K562 (cell line): ENCODE measurements around the gene DOK3. TPM values are rescaled to one million over a fixed set of nuclear protein-coding genes. Genes with fewer than 3 reads are reported as not detected.

Experiments used
- CHD1 ChIP-seq: fragments of 200-600 bp; sonication (generic); IDR thresholded peaks from one replicate; pipeline ENCODE4 v1.6.1; 2012; ENCODE audit warnings: mild to moderate bottlenecking, moderate library complexity, low read length, inconsistent platforms
- HCFC1 ChIP-seq: IDR thresholded peaks from 2 replicates; pipeline ENCODE4 v1.6.1; 2012; ENCODE audit warnings: low read depth, low read length, improper control_type of control experiment
- MCM2 ChIP-seq: fragments of 450-650 bp; IDR thresholded peaks from 2 replicates; pipeline ENCODE4 v1.6.1; 2017; ENCODE audit warnings: low read depth, mild to moderate bottlenecking
- MIER1 ChIP-seq: fragments of 450-650 bp; IDR thresholded peaks from 2 replicates; pipeline ENCODE4 v1.6.1; 2016; ENCODE audit warnings: antibody characterized with exemption, mild to moderate bottlenecking, low read depth
- NFE2L1 ChIP-seq: fragments of 450-650 bp; IDR thresholded peaks from 2 replicates; pipeline ENCODE4 v1.6.1; 2016; ENCODE audit warnings: missing genetic modification characterization, low read depth, mild to moderate bottlenecking, missing compliant biosample characterization, moderate library complexity, borderline replicate concordance
- PPARD ChIP-seq: fragments of 250-450 bp; sonication (Bioruptor Pico); IDR thresholded peaks from 2 replicates; pipeline ENCODE4 v1.8.0; 2022; ENCODE audit warnings: inconsistent platforms, mild to moderate bottlenecking, moderate library complexity
- PTBP1 ChIP-seq: fragments of 200-400 bp; formaldehyde crosslinking; IDR thresholded peaks from 2 replicates; pipeline ENCODE4 v1.6.1; 2017; ENCODE audit warnings: low read depth, low read length
- PYGO2 ChIP-seq: fragments of 450-650 bp; IDR thresholded peaks from 2 replicates; pipeline ENCODE4 v1.6.1; 2016; ENCODE audit warnings: mild to moderate bottlenecking, missing genetic modification characterization, moderate library complexity, missing compliant biosample characterization
- RBM39 ChIP-seq: fragments of 200-400 bp; formaldehyde crosslinking; optimal IDR thresholded peaks from 2 replicates; pipeline ENCODE3; 2018; ENCODE audit warnings: low read depth, low read length
- SRSF7 ChIP-seq: fragments of 200-400 bp; formaldehyde crosslinking; optimal IDR thresholded peaks from 2 replicates; pipeline ENCODE3; 2017; ENCODE audit warnings: mild to moderate bottlenecking, low read depth, low read length
- ZBTB8A ChIP-seq: fragments of 450-650 bp; IDR thresholded peaks from 2 replicates; pipeline ENCODE4 v1.6.1; 2018; ENCODE audit warnings: mild to moderate bottlenecking, moderate library complexity; ENCODE audit not compliant: partially characterized antibody
- ZKSCAN1 ChIP-seq: fragments of 150-350 bp; IDR thresholded peaks from 2 replicates; pipeline ENCODE4 v1.6.1; 2016; ENCODE audit warnings: low read depth, low read length
- ZNF133 ChIP-seq: fragments of 250-450 bp; sonication (Bioruptor Pico); IDR thresholded peaks from 2 replicates; pipeline ENCODE4 v1.4.0; 2020; ENCODE audit warnings: mild to moderate bottlenecking
- ZNF175 ChIP-seq: fragments of 200-800 bp; sonication (Bioruptor generic); IDR thresholded peaks from 2 replicates; pipeline ENCODE4 v1.6.1; 2016; ENCODE audit warnings: low read depth, mild to moderate bottlenecking, missing genetic modification characterization, missing compliant biosample characterization
- ZNF217 ChIP-seq: sonication (generic); formaldehyde crosslinking; IDR thresholded peaks from 2 replicates; pipeline ENCODE4 v1.8.0; 2022; ENCODE audit warnings: mild to moderate bottlenecking, missing genetic modification reagents
- ZNF239 ChIP-seq: fragments of 250-450 bp; sonication (Bioruptor Pico); IDR thresholded peaks from 2 replicates; pipeline ENCODE4 v1.4.0; 2020; ENCODE audit warnings: mild to moderate bottlenecking
- polyA plus RNA-seq, 8 experiments: library from polyadenylated mRNA; depleted of rRNA in 4 of 8; stranded (reverse) in 5 of 8; unstranded in 3 of 8; fragments of >200 nt; fragmentation: Nextera tagmentation in 2 of 8; fragmentation: Illumina TruSeq in 1 of 8; extraction: Ambion mirVana in 2 of 8; extraction: Trizol in 1 of 8; gene quantifications; 2 replicates each; pipeline versions ENCODE4 v1.2.1 to v1.2.3, GENCODE V29; 2011 to 2014; ENCODE audit warnings: inconsistent platforms in 1 of 8, missing spikeins in 1 of 8
- total RNA-seq, 7 experiments: library from RNA; depleted of rRNA in 6 of 7; stranded (reverse); fragments of >200 nt in 6 of 7; fragmentation: Illumina TruSeq in 2 of 7; extraction: Trizol in 2 of 7; gene quantifications; 2 replicates each; pipeline versions ENCODE4 v1.2.1 to v1.2.3, GENCODE V29; 2011 to 2021; ENCODE audit warnings: low replicate concordance in 1 of 7
- TF ChIP-seq, protein P1 (sequence below): IDR thresholded peaks from 2 replicates; pipeline ENCODE4 v1.6.1; 2011; ENCODE audit warnings: borderline replicate concordance, low read depth, mild to moderate bottlenecking, moderate library complexity, low read length; ENCODE audit not compliant: insufficient read depth, poor library complexity, severe bottlenecking
- TF ChIP-seq, protein P2 (sequence below), 2 experiments: fragments of 450-650 bp in 1 of 2; IDR thresholded peaks; 2 replicates each; pipeline ENCODE4 v1.6.1; 2011 to 2017; ENCODE audit warnings: low read depth in 2 of 2, antibody characterized with exemption in 1 of 2, borderline replicate concordance in 1 of 2, low read length in 1 of 2, mild to moderate bottlenecking in 1 of 2, mixed read lengths in 1 of 2; ENCODE audit not compliant: control insufficient read depth in 1 of 2
- TF ChIP-seq, protein P3 (sequence below): fragments of 250-450 bp; sonication (Bioruptor Pico); IDR thresholded peaks from 2 replicates; pipeline ENCODE4 v1.9.0; 2021; ENCODE audit warnings: mild to moderate bottlenecking
- TF ChIP-seq, protein P4 (sequence below): sonication (generic); formaldehyde crosslinking; IDR thresholded peaks from 2 replicates; pipeline ENCODE4 v1.8.1; 2022; ENCODE audit warnings: missing genetic modification reagents

Gene DOK3
- total and polyA plus RNA-seq, 9 of the 15 experiments (the other 6 are each of a cell fraction or from before 2014, with no cell fraction given), result 1.3 to 23.0 (median 8.0) TPM

DNA sequence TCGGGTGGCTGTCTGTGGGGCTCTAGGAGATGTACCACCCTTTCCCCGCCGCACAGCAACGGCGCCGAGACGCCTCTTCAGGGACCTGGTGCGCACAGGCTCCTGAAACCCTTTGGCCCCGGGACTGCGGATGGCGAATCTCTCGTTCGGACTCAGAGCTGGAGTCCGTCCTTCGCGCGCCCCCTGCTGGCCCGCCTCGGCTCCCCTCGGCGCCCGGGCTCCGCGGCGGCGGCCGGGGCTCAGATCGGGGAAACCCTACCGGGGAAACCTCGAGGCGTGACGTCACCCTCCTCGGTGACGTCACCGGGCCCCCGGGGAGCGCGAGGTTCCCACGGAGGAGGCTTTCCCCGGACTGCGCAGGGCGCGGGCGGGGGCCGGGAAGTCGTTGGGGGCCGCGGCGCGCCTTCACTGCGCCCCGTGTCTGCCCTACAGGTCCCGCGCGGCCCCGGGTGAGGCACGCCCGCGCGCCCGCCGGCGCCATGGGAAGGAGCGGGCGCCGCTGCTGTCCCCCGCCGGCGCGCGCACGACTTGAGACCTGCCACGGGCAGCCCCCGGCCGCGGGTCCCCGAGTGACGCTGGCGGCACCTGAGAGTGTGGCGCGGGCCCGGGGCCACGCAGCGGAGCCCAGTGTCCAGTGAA is 55.1 kb downstream of the DOK3 start (continued):
- TF ChIP-seq, protein P1, sequence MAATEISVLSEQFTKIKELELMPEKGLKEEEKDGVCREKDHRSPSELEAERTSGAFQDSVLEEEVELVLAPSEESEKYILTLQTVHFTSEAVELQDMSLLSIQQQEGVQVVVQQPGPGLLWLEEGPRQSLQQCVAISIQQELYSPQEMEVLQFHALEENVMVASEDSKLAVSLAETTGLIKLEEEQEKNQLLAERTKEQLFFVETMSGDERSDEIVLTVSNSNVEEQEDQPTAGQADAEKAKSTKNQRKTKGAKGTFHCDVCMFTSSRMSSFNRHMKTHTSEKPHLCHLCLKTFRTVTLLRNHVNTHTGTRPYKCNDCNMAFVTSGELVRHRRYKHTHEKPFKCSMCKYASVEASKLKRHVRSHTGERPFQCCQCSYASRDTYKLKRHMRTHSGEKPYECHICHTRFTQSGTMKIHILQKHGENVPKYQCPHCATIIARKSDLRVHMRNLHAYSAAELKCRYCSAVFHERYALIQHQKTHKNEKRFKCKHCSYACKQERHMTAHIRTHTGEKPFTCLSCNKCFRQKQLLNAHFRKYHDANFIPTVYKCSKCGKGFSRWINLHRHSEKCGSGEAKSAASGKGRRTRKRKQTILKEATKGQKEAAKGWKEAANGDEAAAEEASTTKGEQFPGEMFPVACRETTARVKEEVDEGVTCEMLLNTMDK, result peak; percentile 88
- TF ChIP-seq ZNF133, result no peak
- TF ChIP-seq ZKSCAN1, result peak; percentile 61; the same call in 1 of the 2 replicates
- TF ChIP-seq, protein P2, sequence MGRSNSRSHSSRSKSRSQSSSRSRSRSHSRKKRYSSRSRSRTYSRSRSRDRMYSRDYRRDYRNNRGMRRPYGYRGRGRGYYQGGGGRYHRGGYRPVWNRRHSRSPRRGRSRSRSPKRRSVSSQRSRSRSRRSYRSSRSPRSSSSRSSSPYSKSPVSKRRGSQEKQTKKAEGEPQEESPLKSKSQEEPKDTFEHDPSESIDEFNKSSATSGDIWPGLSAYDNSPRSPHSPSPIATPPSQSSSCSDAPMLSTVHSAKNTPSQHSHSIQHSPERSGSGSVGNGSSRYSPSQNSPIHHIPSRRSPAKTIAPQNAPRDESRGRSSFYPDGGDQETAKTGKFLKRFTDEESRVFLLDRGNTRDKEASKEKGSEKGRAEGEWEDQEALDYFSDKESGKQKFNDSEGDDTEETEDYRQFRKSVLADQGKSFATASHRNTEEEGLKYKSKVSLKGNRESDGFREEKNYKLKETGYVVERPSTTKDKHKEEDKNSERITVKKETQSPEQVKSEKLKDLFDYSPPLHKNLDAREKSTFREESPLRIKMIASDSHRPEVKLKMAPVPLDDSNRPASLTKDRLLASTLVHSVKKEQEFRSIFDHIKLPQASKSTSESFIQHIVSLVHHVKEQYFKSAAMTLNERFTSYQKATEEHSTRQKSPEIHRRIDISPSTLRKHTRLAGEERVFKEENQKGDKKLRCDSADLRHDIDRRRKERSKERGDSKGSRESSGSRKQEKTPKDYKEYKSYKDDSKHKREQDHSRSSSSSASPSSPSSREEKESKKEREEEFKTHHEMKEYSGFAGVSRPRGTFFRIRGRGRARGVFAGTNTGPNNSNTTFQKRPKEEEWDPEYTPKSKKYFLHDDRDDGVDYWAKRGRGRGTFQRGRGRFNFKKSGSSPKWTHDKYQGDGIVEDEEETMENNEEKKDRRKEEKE (IDR thresholded peaks at IDR 0.05; ENCODE audit: borderline replicate concordance in 1 of 2, control insufficient read depth in 1 of 2, low read depth in 2 of 2, low read length in 1 of 2), result no peak
- TF ChIP-seq PTBP1, result no peak
- TF ChIP-seq HCFC1, result 0 out of 2 replicates have a peak, but pooled peaks have one; percentile 27
- TF ChIP-seq PPARD (CRISPR knock-in tag), result no peak
- TF ChIP-seq SRSF7, result no peak
- no peak for TF ChIP-seq ZNF239 (CRISPR knock-in tag)
- TF ChIP-seq RBM39, result no peak
- TF ChIP-seq, protein P3, sequence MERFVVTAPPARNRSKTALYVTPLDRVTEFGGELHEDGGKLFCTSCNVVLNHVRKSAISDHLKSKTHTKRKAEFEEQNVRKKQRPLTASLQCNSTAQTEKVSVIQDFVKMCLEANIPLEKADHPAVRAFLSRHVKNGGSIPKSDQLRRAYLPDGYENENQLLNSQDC (CRISPR knock-in tag), result no peak; the same call in 1 of the 2 replicates
- TF ChIP-seq MCM2, result no peak
- TF ChIP-seq MIER1, result no peak
- no peak for TF ChIP-seq PYGO2 (tag)
- TF ChIP-seq, protein P4, sequence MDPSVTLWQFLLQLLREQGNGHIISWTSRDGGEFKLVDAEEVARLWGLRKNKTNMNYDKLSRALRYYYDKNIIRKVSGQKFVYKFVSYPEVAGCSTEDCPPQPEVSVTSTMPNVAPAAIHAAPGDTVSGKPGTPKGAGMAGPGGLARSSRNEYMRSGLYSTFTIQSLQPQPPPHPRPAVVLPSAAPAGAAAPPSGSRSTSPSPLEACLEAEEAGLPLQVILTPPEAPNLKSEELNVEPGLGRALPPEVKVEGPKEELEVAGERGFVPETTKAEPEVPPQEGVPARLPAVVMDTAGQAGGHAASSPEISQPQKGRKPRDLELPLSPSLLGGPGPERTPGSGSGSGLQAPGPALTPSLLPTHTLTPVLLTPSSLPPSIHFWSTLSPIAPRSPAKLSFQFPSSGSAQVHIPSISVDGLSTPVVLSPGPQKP (CRISPR knock-in tag), result no peak
- TF ChIP-seq ZNF217, result no peak
- TF ChIP-seq CHD1, result no peak
- no peak for TF ChIP-seq ZBTB8A
- TF ChIP-seq ZNF175 (CRISPR knock-in tag), result no peak
- no peak for TF ChIP-seq NFE2L1 (tag)
